NCI-H82 (cell line): Measurements from ENCODE around the gene ADAMTSL2.
A peak's percentile ranks its signal among the peaks of the same experiment; 100 is the strongest.

Source experiments
- DNase-seq: peaks from one replicate; lab custom pipeline; 2025; lab: John Stamatoyannopoulos, UW

Gene ADAMTSL2

GRCh38 chr9:133499892-133500270 lies 34.6 kb upstream of the ADAMTSL2 start:
- DNase-seq, result no peak

GRCh38 chr9:133502112-133502511 lies 32.4 kb upstream of the ADAMTSL2 start:
- DNase-seq, result no peak

GRCh38 chr9:133505186-133505830 lies 29.2 kb upstream of the ADAMTSL2 start:
- no peak for DNase-seq

- DNase-seq, result no peak
These were observed 28.4 kb upstream of the ADAMTSL2 start for GRCh38 chr9:133505901-133506652.

- no peak for DNase-seq
These were observed 27.9 kb upstream of the ADAMTSL2 start for GRCh38 chr9:133506653-133507038.

- DNase-seq, result no peak
These were observed 27.1 kb upstream of the ADAMTSL2 start for GRCh38 chr9:133507246-133507965.

GRCh38 chr9:133508046-133508445 lies 26.5 kb upstream of the ADAMTSL2 start:
- DNase-seq, result no peak

GRCh38 chr9:133509179-133510083 lies 25.1 kb upstream of the ADAMTSL2 start:
- peak; percentile 26 for DNase-seq

GRCh38 chr9:133510926-133511505 lies 23.5 kb upstream of the ADAMTSL2 start:
- DNase-seq, result no peak

- DNase-seq, result no peak
These were observed 22.9 kb upstream of the ADAMTSL2 start for GRCh38 chr9:133511607-133512006.

GRCh38 chr9:133512253-133513213 lies 22.0 kb upstream of the ADAMTSL2 start:
- DNase-seq, result no peak

GRCh38 chr9:133513214-133514100 lies 21.0 kb upstream of the ADAMTSL2 start:
- no peak for DNase-seq

- DNase-seq, result no peak
These were observed 19.9 kb upstream of the ADAMTSL2 start for GRCh38 chr9:133514460-133515239.

GRCh38 chr9:133515240-133515610 lies 19.3 kb upstream of the ADAMTSL2 start:
- no peak for DNase-seq

GRCh38 chr9:133515615-133516255 lies 18.8 kb upstream of the ADAMTSL2 start:
- DNase-seq, result no peak

GRCh38 chr9:133516256-133516960 lies 18.1 kb upstream of the ADAMTSL2 start:
- no peak for DNase-seq

- DNase-seq, result no peak
These were observed 17.5 kb upstream of the ADAMTSL2 start for GRCh38 chr9:133516961-133517350.

- no peak for DNase-seq
These were observed 16.8 kb upstream of the ADAMTSL2 start for GRCh38 chr9:133517711-133518110.
